Immature natural killer cell (primary cell): ENCODE results near the gene GRM4. TPM values are rescaled to one million over a fixed set of nuclear protein-coding genes. Genes with fewer than 3 reads are reported as not detected.

Experiments
- DNase-seq, 3 donors: peaks; one replicate each; pipeline ENCODE4 v3.0.0; 2022; ENCODE audit warnings: mixed read lengths in 1 of 3
- H3K27ac Mint-ChIP-seq, 6 donors: one replicate each; pipeline ENCODE4 v1.8.0; 2020; ENCODE audit warnings: mixed read lengths in 6 of 6, mild to moderate bottlenecking in 5 of 6, inconsistent platforms in 4 of 6, moderate library complexity in 3 of 6
- H3K27me3 Mint-ChIP-seq, 3 donors: one replicate each; pipeline ENCODE4 v1.8.0; 2020 to 2021; ENCODE audit warnings: low read depth in 3 of 3, mild to moderate bottlenecking in 3 of 3, mixed read lengths in 3 of 3, moderate library complexity in 3 of 3, inconsistent platforms in 1 of 3
- H3K36me3 Mint-ChIP-seq, 3 donors: one replicate each; pipeline ENCODE4 v1.8.0; 2020; ENCODE audit warnings: mixed read lengths in 3 of 3, inconsistent platforms in 2 of 3, mild to moderate bottlenecking in 2 of 3
- H3K4me1 Mint-ChIP-seq, 2 donors: one replicate each; pipeline ENCODE4 v1.8.0; 2020; ENCODE audit warnings: inconsistent platforms in 2 of 2, mild to moderate bottlenecking in 2 of 2, mixed read lengths in 2 of 2, moderate library complexity in 1 of 2
- H3K4me3 Mint-ChIP-seq, 5 donors: one replicate each; pipeline ENCODE4 v1.8.0; 2020; ENCODE audit warnings: mild to moderate bottlenecking in 5 of 5, mixed read lengths in 5 of 5, inconsistent platforms in 3 of 5, moderate library complexity in 3 of 5
- H3K9me3 Mint-ChIP-seq, 6 donors: one replicate each; pipeline ENCODE4 v1.8.0; 2020; ENCODE audit warnings: mild to moderate bottlenecking in 6 of 6, mixed read lengths in 6 of 6, inconsistent platforms in 4 of 6, moderate library complexity in 3 of 6
- polyA plus RNA-seq, 3 donors: library from polyadenylated mRNA; unstranded; fragments of 300-500 nt; fragmentation: Illumina TruSeq; gene quantifications; one replicate each; pipeline ENCODE4 v1.2.3, GENCODE V29; 2021

The GRM4 gene
- polyA plus RNA-seq, 3 donors from 2014 or later: not detected

GRCh38 chr6:34174846-34175399 lies 29.0 kb upstream of the GRM4 start:
- peaks cover 0 to 6% (median 3%) of the 10 kb centered on the region in 3 donors for H3K27me3 Mint-ChIP-seq
- H3K36me3 Mint-ChIP-seq: no peaks in the 10 kb centered on the region
- no peak for DNase-seq
- H3K9me3 Mint-ChIP-seq: no peaks in the 10 kb centered on the region
- no peak overlapping the region for H3K4me3 Mint-ChIP-seq
- H3K4me1 Mint-ChIP-seq: no peaks in the 10 kb centered on the region
- H3K27ac Mint-ChIP-seq: no peak overlapping the region

- H3K9me3 Mint-ChIP-seq: no peaks in the 10 kb centered on the region
- H3K27ac Mint-ChIP-seq: no peak overlapping the region
- no peaks in the 10 kb centered on the region for H3K4me1 Mint-ChIP-seq
- no peaks in the 10 kb centered on the region for H3K36me3 Mint-ChIP-seq
- peaks cover 3 to 9% (median 3%) of the 10 kb centered on the region in 3 donors for H3K27me3 Mint-ChIP-seq
- DNase-seq: no peak
- H3K4me3 Mint-ChIP-seq: no peak overlapping the region
Observed at GRCh38 chr6:34172961-34173775, 27.3 kb upstream of the GRM4 start.

GRCh38 chr6:34170346-34170745 lies 24.5 kb upstream of the GRM4 start:
- no peaks in the 10 kb centered on the region for H3K9me3 Mint-ChIP-seq
- DNase-seq: no peak
- no peaks in the 10 kb centered on the region for H3K36me3 Mint-ChIP-seq
- H3K4me1 Mint-ChIP-seq: no peaks in the 10 kb centered on the region
- H3K27me3 Mint-ChIP-seq: peaks cover 0 to 6% (median 5%) of the 10 kb centered on the region in 3 donors
- H3K27ac Mint-ChIP-seq: no peak overlapping the region
- H3K4me3 Mint-ChIP-seq: no peak overlapping the region

- H3K36me3 Mint-ChIP-seq: no peaks in the 10 kb centered on the region
- H3K27me3 Mint-ChIP-seq: peaks cover 0 to 6% (median 5%) of the 10 kb centered on the region in 3 donors
- no peak overlapping the region for H3K27ac Mint-ChIP-seq
- H3K4me3 Mint-ChIP-seq: no peak overlapping the region
- no peaks in the 10 kb centered on the region for H3K4me1 Mint-ChIP-seq
- no peaks in the 10 kb centered on the region for H3K9me3 Mint-ChIP-seq
- no peak for DNase-seq
Observed at GRCh38 chr6:34169897-34170296, 24.0 kb upstream of the GRM4 start.

- no peak overlapping the region for H3K4me3 Mint-ChIP-seq
- peaks cover 5 to 13% (median 9%) of the 10 kb centered on the region in 3 donors for H3K27me3 Mint-ChIP-seq
- no peak for DNase-seq
- H3K4me1 Mint-ChIP-seq: no peaks in the 10 kb centered on the region
- H3K36me3 Mint-ChIP-seq: peaks cover 0 to 4% (median 0%) of the 10 kb centered on the region in 3 donors
- H3K9me3 Mint-ChIP-seq: peaks cover 0 to 14% (median 2%) of the 10 kb centered on the region in 6 donors
- no peak overlapping the region for H3K27ac Mint-ChIP-seq
Observed at GRCh38 chr6:34161857-34162515, 16.1 kb upstream of the GRM4 start.

- Mint-ChIP-seq H3K4me3 (no peak overlapping the region), H3K27ac (no peak overlapping the region), H3K4me1 (no peaks in the 10 kb centered on the region), H3K9me3 (peaks cover 0 to 14% (median 2%) of the 10 kb centered on the region in 6 donors), H3K27me3 (peaks cover 10 to 13% (median 11%) of the 10 kb centered on the region in 3 donors), H3K36me3 (peaks cover 0 to 4% (median 0%) of the 10 kb centered on the region in 3 donors)
- no peak for DNase-seq
Observed at GRCh38 chr6:34159844-34160243, 14.0 kb upstream of the GRM4 start.

- Mint-ChIP-seq H3K4me3 (no peak overlapping the region), H3K27me3 (peaks cover 9 to 17% (median 15%) of the 10 kb centered on the region in 3 donors), H3K27ac (no peak overlapping the region), H3K4me1 (peaks cover 4 to 5% of the 10 kb centered on the region in 2 donors), H3K9me3 (peaks cover 0 to 14% (median 2%) of the 10 kb centered on the region in 6 donors), H3K36me3 (peaks cover 0 to 4% (median 0%) of the 10 kb centered on the region in 3 donors)
- no peak for DNase-seq
Observed at GRCh38 chr6:34158876-34159275, 13.0 kb upstream of the GRM4 start.

GRCh38 chr6:34157851-34158250 lies 12.0 kb upstream of the GRM4 start:
- Mint-ChIP-seq H3K36me3 (peaks cover 0 to 4% (median 0%) of the 10 kb centered on the region in 3 donors), H3K9me3 (peaks cover 0 to 14% (median 2%) of the 10 kb centered on the region in 6 donors), H3K27me3 (peaks cover 9 to 24% (median 21%) of the 10 kb centered on the region in 3 donors), H3K27ac (no peak overlapping the region), H3K4me3 (no peak overlapping the region), H3K4me1 (peaks cover 4 to 5% of the 10 kb centered on the region in 2 donors)
- DNase-seq: no peak

- Mint-ChIP-seq H3K9me3 (peaks cover 0 to 14% (median 2%) of the 10 kb centered on the region in 6 donors), H3K4me1 (peaks cover 4 to 5% of the 10 kb centered on the region in 2 donors), H3K36me3 (peaks cover 0 to 4% (median 0%) of the 10 kb centered on the region in 3 donors), H3K4me3 (no peak overlapping the region), H3K27ac (no peak overlapping the region), H3K27me3 (peaks cover 12 to 24% (median 21%) of the 10 kb centered on the region in 3 donors)
- no peak for DNase-seq
Observed at GRCh38 chr6:34157236-34157830, 11.4 kb upstream of the GRM4 start.

GRCh38 chr6:34155471-34156300 lies 9.8 kb upstream of the GRM4 start:
- Mint-ChIP-seq H3K4me3 (no peak overlapping the region), H3K36me3 (peaks cover 0 to 4% (median 0%) of the 10 kb centered on the region in 3 donors), H3K9me3 (peaks cover 0 to 14% (median 2%) of the 10 kb centered on the region in 6 donors), H3K27me3 (peaks cover 12 to 35% (median 24%) of the 10 kb centered on the region in 3 donors), H3K4me1 (peaks cover 4 to 5% of the 10 kb centered on the region in 2 donors), H3K27ac (no peak overlapping the region)
- no peak for DNase-seq

GRCh38 chr6:34154668-34155447 lies 9.0 kb upstream of the GRM4 start:
- H3K4me1 Mint-ChIP-seq: peaks cover 4 to 5% of the 10 kb centered on the region in 2 donors
- DNase-seq: peak; percentile 21 to 45 (median 36)
- H3K4me3 Mint-ChIP-seq: peak overlapping the region in 1 of 5 donors; percentile 23
- H3K36me3 Mint-ChIP-seq: peaks cover 0 to 4% (median 0%) of the 10 kb centered on the region in 3 donors
- no peak overlapping the region for H3K27ac Mint-ChIP-seq
- H3K27me3 Mint-ChIP-seq: peaks cover 12 to 35% (median 28%) of the 10 kb centered on the region in 3 donors
- peaks cover 0 to 12% (median 2%) of the 10 kb centered on the region in 6 donors for H3K9me3 Mint-ChIP-seq

- no peak for DNase-seq
- no peaks in the 10 kb centered on the region for H3K9me3 Mint-ChIP-seq
- no peak overlapping the region for H3K27ac Mint-ChIP-seq
- no peak overlapping the region for H3K4me3 Mint-ChIP-seq
- H3K27me3 Mint-ChIP-seq: peaks cover 14 to 33% (median 30%) of the 10 kb centered on the region in 3 donors
- no peaks in the 10 kb centered on the region for H3K36me3 Mint-ChIP-seq
- H3K4me1 Mint-ChIP-seq: peaks cover 4 to 5% of the 10 kb centered on the region in 2 donors
Observed at GRCh38 chr6:34152806-34153520, 7.1 kb upstream of the GRM4 start.
